CD4-positive, alpha-beta T cell (primary cell): ENCODE measurements around the gene GALNT11. TPM values are rescaled to one million over a fixed set of nuclear protein-coding genes. Genes with fewer than 3 reads are reported as not detected.
"Not testable (repeated sequence)": the region's sequence is repeated elsewhere in the genome, so short reads cannot be mapped to it uniquely, and the experiment has no call there.

Source experiments
- ATAC-seq: fragments of 200-7000 bp; cut with Tn5 transposase; one replicate; pipeline ENCODE4 v1.10.0; 2022; ENCODE audit warnings: mild to moderate bottlenecking; ENCODE audit not compliant: poor library complexity
- CTCF ChIA-PET: fragments of 350-600 bp; sonication (Branson Sonifier 250); formaldehyde crosslinking; loops from one replicate; lab custom pipeline; 2021; ENCODE audit warnings: antibody characterized with exemption, inconsistent platforms; lab: Charles Lee
- POLR2A ChIA-PET: fragments of 350-600 bp; sonication (Branson Sonifier 250); formaldehyde crosslinking; loops from one replicate; lab custom pipeline; 2021; ENCODE audit warnings: antibody characterized with exemption, inconsistent platforms; lab: Charles Lee
- DNase-seq, 14 experiments: peaks; one replicate each; pipeline ENCODE4 v3.0.0-alpha.2; 2013 to 2020; ENCODE audit warnings: mixed read lengths in 2 of 14
- H3K27ac ChIP-seq, 2 donors: one replicate each; pipeline versions ENCODE4 v1.5.1 to v1.7.0; 2013; ENCODE audit warnings: low read length in 2 of 2, low read depth in 1 of 2, mild to moderate bottlenecking in 1 of 2
- H3K27me3 ChIP-seq, 2 experiments: 1 replicate in 1 of 2; 2 replicates in 1 of 2; pipeline versions ENCODE4 v1.6.1 to v1.7.0; 2013; ENCODE audit warnings: low read length in 2 of 2, control low read depth in 1 of 2, mild to moderate bottlenecking in 1 of 2, moderate library complexity in 1 of 2; ENCODE audit not compliant: insufficient read depth in 2 of 2, control insufficient read depth in 1 of 2
- H3K36me3 ChIP-seq: one replicate; pipeline ENCODE4 v1.6.1; 2013; ENCODE audit warnings: low read length, control low read depth; ENCODE audit not compliant: insufficient read depth
- H3K4me1 ChIP-seq: one replicate; pipeline ENCODE4 v1.6.1; 2013; ENCODE audit warnings: low read length, control low read depth; ENCODE audit not compliant: insufficient read depth
- H3K4me3 ChIP-seq: one replicate; pipeline ENCODE4 v1.5.1; 2013; ENCODE audit warnings: mild to moderate bottlenecking, low read length, moderate library complexity
- H3K9me3 ChIP-seq, 2 experiments: 1 replicate in 1 of 2; 2 replicates in 1 of 2; pipeline versions ENCODE4 v1.6.1 to v1.7.0; 2013; ENCODE audit warnings: low read length in 2 of 2, mild to moderate bottlenecking in 2 of 2, control low read depth in 1 of 2, moderate library complexity in 1 of 2; ENCODE audit not compliant: control insufficient read depth in 1 of 2, insufficient read depth in 1 of 2
- H3K27ac Mint-ChIP-seq: one replicate; pipeline ENCODE4 v1.8.0; 2020; ENCODE audit warnings: mixed read lengths
- H3K27me3 Mint-ChIP-seq: one replicate; pipeline ENCODE4 v1.8.0; 2021; ENCODE audit warnings: mixed read lengths
- H3K36me3 Mint-ChIP-seq: one replicate; pipeline ENCODE4 v1.8.0; 2021; ENCODE audit warnings: low read depth, mixed read lengths
- H3K4me1 Mint-ChIP-seq: one replicate; pipeline ENCODE4 v1.8.0; 2021; ENCODE audit warnings: low read depth, mixed read lengths
- H3K4me3 Mint-ChIP-seq: one replicate; pipeline ENCODE4 v1.8.0; 2020; ENCODE audit warnings: mild to moderate bottlenecking, mixed read lengths
- H3K9me3 Mint-ChIP-seq: one replicate; pipeline ENCODE4 v1.8.0; 2020; ENCODE audit warnings: mixed read lengths
- CTCF ChIP-seq: fragments of 200-600 bp; IDR thresholded peaks from one replicate; pipeline ENCODE4 v1.8.0; 2022; ENCODE audit warnings: antibody characterized with exemption, mild to moderate bottlenecking
- intact Hi-C, 2 experiments: fragments of 100-400 bp; cut with DNase I in 1 of 2; cut with micrococcal nuclease in 1 of 2; formaldehyde crosslinking; loops; one replicate each; pipeline versions ENCODE4 v1.15.1 to v1.9.0; 2023 to 2025; cut with DNase I, micrococcal nuclease
- total RNA-seq, 174 experiments: library from RNA in 2 of 174; stranded (reverse) in 2 of 174; gene quantifications; one replicate each; pipeline ENCODE4 v1.2.3 and lab custom pipeline; 2021 to 2026

The GALNT11 gene
- total RNA-seq, 2 experiments from 2014 or later = 20.7 to 22.2 TPM

DNA sequence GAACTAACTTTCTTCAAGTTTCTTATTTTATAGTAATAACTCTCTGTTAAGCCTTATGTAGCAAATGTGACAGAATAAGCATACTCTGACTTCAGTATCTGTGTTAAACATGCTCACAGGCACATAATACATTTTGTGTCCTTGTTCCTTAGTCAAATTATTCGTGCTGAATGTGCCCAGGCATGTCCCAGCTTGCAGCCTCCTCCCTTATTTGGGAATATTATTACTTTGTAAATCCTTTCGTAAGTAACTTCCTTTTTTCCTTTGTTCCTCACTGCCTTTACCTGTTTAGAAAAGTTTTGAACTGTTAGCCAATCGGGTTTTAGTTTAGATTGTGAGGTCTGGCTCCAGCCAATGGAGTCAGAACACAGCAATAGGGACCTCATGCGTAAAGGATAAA is 46.9 kb downstream of the GALNT11 start:
- no peak for DNase-seq
- Mint-ChIP-seq H3K4me1 (peaks cover 40% of the 10 kb centered on the region), H3K27me3 (no peaks in the 10 kb centered on the region), H3K4me3 (no peak overlapping the region), H3K27ac (no peak overlapping the region), H3K36me3 (peaks cover 34% of the 10 kb centered on the region), H3K9me3 (peaks cover 7% of the 10 kb centered on the region)
- no peak for ATAC-seq
- no peaks in the 10 kb centered on the region for H3K36me3 ChIP-seq
- ChIA-PET POLR2A (no interaction called here), CTCF (no interaction called here)
- H3K27me3 ChIP-seq = no peaks in the 10 kb centered on the region
- intact Hi-C loops = no loop called here
- no peak for TF ChIP-seq CTCF
- H3K4me3 ChIP-seq = no peak overlapping the region
- peaks cover 5 to 6% of the 10 kb centered on the region in 2 experiments for H3K9me3 ChIP-seq
- H3K27ac ChIP-seq = no peak overlapping the region
- no peaks in the 10 kb centered on the region for H3K4me1 ChIP-seq

DNA sequence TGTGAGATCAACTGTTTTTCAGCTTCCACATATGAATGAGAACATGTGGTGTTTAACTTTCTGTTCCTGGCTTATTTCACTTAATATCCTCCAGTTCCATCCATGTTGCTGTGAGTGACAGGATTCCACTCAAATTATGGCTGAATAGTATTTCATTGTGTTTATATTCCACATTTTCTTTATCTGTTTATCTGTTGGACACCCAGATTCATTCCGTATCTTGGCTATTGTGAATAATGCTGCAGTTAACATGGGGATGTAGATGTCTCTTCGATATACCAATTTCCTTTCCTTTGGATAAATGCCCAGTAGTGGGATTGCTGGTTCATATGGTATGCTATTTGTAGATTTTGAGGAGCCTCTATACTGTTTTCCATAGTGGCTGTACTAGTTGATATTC is 47.9 kb downstream of the GALNT11 start:
- ATAC-seq = no peak
- no peak for DNase-seq
- POLR2A ChIA-PET = interaction anchor here (0.6 kb wide), 1 partner anchor 73 kb away, joined by 3 read pairs; no protein-coding TSS in a partner anchor
- Histone ChIP-seq H3K9me3 (peaks cover 5 to 6% of the 10 kb centered on the region in 2 experiments), H3K36me3 (no peaks in the 10 kb centered on the region), H3K4me1 (no peaks in the 10 kb centered on the region), H3K27me3 (no peaks in the 10 kb centered on the region), H3K27ac (no peak overlapping the region), H3K4me3 (no peak overlapping the region)
- H3K36me3 Mint-ChIP-seq = peaks cover 25% of the 10 kb centered on the region
- CTCF ChIA-PET = no interaction called here
- H3K27me3 Mint-ChIP-seq = no peaks in the 10 kb centered on the region
- no peak overlapping the region for H3K27ac Mint-ChIP-seq
- H3K9me3 Mint-ChIP-seq = peaks cover 6% of the 10 kb centered on the region
- H3K4me1 Mint-ChIP-seq = peaks cover 40% of the 10 kb centered on the region
- no peak overlapping the region for H3K4me3 Mint-ChIP-seq
- intact Hi-C loops = no loop called here
- no peak for TF ChIP-seq CTCF

- Mint-ChIP-seq H3K9me3 (peaks cover 6% of the 10 kb centered on the region), H3K4me3 (no peak overlapping the region), H3K4me1 (peaks cover 51% of the 10 kb centered on the region), H3K27ac (no peak overlapping the region), H3K36me3 (peaks cover 17% of the 10 kb centered on the region), H3K27me3 (no peaks in the 10 kb centered on the region)
- ChIA-PET POLR2A (no interaction called here), CTCF (no interaction called here)
- ATAC-seq (no peak), DNase-seq (no peak)
- Histone ChIP-seq H3K9me3 (peaks cover 5 to 6% of the 10 kb centered on the region in 2 experiments), H3K4me1 (no peaks in the 10 kb centered on the region), H3K27me3 (no peaks in the 10 kb centered on the region), H3K4me3 (no peak overlapping the region), H3K27ac (no peak overlapping the region), H3K36me3 (no peaks in the 10 kb centered on the region)
- intact Hi-C loops = loop anchor here in 1 of 2 experiments (5.0 kb wide), 1 partner anchor 73 kb away; no protein-coding TSS in a partner anchor
- no peak for TF ChIP-seq CTCF
Measured at GRCh38 chr7:152074673-152075072, 49.2 kb downstream of the GALNT11 start.

DNA sequence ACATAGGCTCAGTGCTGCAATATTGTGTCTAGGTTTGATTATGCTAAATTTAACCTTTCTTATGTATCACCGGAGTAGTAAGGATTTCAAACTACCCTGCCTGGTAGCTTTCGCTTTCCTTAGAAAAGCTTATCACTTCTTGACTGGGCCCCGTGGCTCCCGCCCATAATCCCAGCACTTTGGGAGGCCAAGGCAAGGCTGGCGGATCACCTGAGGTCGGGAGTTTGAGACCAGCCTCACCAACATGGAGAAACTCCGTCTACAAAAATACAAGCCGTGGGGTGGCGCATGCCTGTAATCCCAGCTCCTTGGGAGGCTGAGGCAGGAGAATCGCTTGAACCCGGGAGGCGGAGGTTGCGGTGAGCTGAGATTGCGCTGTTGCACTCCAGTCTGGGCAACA is 49.9 kb downstream of the GALNT11 start:
- Mint-ChIP-seq H3K36me3 (peaks cover 13% of the 10 kb centered on the region), H3K4me1 (peaks cover 51% of the 10 kb centered on the region)
- H3K4me1 ChIP-seq, ATAC-seq, H3K27me3 Mint-ChIP-seq, H3K27ac ChIP-seq, DNase-seq, H3K9me3 ChIP-seq, H3K9me3 Mint-ChIP-seq, H3K36me3 ChIP-seq, H3K27me3 ChIP-seq, H3K27ac Mint-ChIP-seq, CTCF ChIA-PET, H3K4me3 ChIP-seq, H3K4me3 Mint-ChIP-seq: not testable (repeated sequence)
- POLR2A ChIA-PET = interaction anchor here (0.6 kb wide), 1 partner anchor 50 kb away, joined by 3 read pairs; the partner anchor contains the start of gene GALNT11
- intact Hi-C loops = loop anchor here in 1 of 2 experiments (5.0 kb wide), 1 partner anchor 72 kb away; no protein-coding TSS in a partner anchor
